ENCODE data around the gene BLACAT1.
A peak's percentile ranks its signal among the peaks of the same experiment; 100 is the strongest.
"Not testable (repeated sequence)": the region's sequence is repeated elsewhere in the genome, so short reads cannot be mapped to it uniquely, and the experiment has no call there.

BLACAT1 gene

DNA sequence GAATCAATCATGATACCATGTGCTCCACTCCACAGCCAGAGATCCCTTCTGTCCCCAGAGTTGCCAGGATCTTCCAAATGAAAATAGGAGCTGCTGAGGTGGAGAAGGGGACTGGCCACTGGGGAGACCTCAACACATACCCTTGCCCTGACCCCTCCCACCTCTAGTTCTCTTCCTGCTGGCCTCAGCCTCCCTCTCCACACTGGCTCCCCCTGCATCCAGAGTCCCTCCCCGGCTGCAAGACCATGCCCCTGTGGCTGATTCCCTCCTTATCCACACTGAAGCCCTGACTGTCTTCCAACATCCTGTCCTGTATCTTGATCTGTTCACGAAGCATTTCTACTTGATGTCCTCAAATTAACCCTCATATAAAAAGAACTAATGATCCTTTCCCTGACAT lies 27.5 kb upstream of the BLACAT1 start:
- DNase-seq: no peak

DNA sequence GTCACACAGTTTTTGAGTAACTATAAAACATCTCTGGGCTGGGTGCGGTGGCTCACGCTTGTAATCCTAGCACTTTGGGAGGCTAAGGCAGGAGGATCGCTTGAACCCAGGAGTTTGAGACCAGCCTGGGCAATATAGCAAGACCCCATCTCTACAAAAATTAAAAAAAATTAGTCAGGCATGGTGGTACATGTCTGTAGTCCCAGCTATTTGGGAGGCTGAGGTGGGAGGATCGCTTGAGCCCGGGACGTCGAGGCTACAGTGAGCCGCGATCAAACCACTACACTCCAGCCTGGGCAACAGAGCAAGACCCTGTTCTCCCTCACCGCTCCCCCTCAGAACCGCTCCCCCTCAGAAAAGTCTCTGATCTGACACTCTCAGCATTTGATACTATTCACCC lies 26.7 kb upstream of the BLACAT1 start:
- not testable (repeated sequence) for DNase-seq

DNA sequence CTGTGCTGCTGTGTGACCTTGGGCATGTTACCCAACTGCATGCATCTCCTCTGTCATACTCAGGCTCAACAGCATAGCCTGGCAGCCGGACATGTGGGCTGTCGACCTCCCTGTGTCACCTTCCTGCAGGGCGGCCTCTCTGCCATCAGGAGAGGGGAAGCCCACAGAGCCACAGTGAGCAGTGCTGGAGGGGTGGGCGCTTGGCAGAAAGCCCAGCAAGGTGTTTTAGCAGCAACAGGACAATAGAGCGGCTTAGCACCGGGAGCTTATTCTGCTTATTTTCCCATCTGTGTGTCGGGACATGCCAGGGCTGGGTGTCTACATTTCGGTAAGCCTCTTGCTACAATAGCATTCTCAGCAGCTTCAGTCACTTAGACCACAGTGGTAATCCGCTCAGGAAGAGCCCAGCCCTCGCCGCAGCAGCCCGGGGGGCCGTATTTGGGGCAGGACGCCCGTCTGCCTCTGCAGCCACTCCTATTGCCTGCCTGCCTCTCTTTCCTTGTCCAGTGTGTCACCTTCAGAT lies 25.8 kb upstream of the BLACAT1 start:
- DNase-seq: no peak

DNA sequence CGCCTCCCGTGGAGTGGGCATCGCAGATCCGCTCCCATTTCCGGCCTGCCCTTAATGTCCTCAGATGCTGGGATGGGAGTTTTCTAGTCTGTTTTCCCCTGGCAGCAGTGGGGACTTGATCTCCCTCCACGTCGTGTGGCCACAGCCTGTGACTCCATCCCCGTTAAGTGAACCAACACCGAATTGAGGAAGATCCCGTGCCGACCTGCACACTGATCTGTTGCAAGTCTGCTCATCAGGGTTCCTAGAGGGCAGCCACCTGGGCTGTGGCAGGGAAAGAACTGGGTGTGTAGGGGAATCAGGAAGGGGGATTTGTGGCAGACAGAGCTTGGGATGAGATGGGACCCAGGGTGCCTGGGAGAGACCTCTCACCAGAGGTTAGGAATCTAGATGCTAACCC lies 25.4 kb upstream of the BLACAT1 start:
- no peak for DNase-seq

DNA sequence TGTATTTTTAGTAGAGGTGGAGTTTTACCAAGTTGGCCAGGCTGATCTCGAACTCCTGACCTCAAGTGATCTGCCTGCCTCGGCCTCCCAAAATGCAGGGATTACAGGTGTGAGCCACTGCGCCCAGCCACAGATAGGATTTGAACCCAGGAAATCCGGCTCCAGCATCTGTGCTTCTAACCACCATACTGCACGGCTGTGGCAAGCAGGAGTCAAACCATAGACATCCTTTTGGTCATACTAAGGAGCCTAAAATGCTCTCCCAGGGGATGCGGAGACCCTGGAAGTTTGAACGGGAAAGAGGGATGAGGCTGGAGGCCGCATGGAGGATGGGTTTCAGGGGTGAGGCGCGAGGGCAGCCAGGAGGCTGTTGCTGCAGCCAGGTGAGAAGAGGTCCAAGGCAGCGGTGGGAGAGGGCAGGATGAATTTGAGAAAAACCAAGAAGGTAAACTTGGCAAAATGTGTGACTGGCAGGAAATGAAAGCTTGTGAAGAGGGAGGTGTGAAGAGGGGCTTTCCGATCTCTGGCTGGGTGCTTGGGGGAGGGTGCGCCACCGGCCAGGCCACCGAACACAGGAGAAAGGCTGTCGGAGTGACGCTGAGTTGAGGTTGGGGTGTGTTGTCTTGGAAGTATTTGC lies 24.6 kb upstream of the BLACAT1 start:
- no peak for DNase-seq

DNA sequence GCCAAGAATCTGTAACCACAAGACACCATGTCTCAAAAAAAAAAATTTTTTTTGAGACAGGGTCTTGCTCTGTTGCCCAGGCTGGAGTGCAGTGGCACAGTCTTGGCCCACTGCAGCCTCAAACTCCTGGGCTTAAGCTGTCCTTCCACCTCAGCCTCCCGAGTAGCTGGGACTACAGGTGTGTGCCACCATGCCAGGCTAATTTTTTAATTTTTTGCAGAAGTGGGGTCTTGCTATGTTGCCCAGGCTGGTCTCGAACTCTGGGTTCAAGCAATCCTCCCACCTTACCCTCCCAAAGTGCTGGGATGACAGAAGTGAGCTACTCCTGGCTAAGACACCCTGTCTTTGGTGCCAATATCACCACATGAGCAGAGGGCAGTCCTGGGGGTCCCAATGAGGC lies 23.1 kb upstream of the BLACAT1 start:
- DNase-seq: not testable (repeated sequence)

DNA sequence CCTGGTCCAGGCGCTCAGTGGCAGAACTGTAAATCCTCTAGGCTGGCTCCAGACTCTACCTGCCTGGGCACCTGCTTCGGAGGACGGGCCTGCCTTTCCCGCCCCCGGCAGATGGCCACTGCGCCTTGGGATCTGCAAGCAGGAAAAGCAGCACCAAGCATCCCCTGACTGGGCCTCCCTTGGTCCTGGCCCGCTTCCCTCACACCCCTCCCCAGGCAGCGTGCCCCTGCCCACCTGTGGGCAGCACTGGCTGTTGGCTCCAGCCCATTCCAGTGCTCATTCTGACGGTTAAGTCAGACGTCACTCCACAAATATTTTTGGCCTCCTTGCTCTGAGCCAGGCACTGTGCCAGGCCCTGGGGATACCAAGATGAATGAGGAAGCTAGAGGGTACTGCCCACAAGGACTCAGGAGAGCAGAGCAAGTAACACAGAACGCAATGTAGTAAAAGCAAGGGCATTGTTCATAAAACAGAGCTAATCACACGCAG lies 22.0 kb upstream of the BLACAT1 start:
- peak; percentile 47 for DNase-seq

DNA sequence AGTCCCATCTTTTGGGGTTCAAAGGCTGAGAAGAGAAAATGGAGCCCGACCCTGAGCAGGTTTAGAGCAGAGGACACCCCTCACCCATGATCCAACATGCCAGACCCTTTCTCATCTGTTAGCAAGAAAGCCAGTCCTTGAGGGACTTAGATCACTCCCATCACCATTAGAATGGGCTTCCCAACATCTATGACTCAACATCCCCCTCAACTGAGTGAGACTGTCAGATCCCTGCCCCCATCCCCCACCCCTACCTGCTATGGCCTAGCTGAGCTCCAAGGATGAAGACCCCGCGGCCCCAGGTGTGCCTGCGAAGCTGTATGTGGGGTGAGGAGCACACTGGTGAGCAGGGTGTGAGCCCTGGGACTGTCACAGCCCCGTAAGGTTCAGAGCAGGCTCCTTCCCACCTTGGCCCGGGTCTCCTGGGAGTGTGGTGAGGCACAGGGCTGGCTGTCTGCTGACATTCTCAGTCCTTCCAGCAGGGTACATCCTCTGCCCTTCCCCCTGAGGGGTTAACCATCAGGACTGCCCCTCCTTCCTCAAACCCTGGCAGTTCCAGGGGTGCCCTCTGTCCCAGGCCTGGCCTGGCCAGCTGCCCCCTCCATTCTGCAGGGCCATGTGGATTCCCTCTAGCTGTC lies 21.4 kb upstream of the BLACAT1 start:
- no peak for DNase-seq

DNA sequence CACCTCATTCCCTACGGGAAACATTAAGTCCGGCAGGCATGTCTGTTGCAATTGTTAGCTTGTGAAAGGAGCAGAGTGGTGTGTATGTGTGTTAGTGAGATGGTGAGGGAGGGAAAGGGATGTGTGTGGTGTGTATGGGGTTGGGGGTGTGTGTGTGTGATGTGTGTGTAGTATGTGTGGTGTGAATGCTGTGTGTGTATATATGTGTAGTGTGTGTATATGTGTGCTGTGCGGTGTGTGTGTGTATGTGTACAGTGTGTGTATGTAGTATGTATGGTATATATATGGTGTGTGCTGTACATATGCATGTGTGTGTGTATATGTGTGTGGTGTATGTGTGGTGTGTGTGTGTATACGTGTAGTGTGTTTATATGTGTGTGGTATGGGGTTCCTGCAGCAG lies 20.8 kb upstream of the BLACAT1 start:
- no peak for DNase-seq

DNA sequence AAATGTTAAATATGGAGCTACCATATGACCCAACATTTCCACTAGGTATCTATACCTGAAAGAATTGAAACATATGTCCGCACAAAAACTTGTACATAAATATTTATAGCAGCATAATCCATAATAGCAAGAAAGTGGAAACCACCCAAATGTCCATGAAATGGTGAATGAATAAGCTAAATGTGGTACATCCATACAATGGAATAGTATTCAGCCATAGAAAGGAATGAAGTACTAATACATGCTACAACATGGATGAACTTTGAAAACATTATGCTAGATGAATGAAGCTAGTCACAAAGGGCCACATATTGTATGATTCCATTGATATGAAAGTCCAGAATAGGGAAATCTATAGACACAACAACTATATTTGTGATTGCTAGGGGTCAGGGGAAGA lies 20.0 kb upstream of the BLACAT1 start:
- no peak for DNase-seq

DNA sequence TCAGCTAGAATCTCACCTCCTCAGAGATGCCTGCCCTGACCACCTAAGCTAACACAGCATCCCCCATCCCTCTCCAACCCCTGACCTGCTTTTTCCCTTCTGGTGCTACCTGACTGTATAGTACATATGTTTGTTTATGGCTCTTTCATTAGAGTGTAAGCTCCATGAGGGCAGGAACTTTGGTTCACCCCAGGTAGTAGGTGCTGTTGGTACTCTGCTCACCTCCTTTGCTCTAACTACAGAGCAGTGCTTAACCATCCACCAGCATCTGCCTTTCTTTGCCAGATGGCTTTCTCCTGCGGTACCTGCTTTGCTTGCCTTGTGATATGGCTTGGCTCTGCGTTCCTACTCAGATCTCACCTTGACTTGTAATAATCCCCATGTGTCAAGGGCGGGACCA lies 18.7 kb upstream of the BLACAT1 start:
- DNase-seq: no peak

DNA sequence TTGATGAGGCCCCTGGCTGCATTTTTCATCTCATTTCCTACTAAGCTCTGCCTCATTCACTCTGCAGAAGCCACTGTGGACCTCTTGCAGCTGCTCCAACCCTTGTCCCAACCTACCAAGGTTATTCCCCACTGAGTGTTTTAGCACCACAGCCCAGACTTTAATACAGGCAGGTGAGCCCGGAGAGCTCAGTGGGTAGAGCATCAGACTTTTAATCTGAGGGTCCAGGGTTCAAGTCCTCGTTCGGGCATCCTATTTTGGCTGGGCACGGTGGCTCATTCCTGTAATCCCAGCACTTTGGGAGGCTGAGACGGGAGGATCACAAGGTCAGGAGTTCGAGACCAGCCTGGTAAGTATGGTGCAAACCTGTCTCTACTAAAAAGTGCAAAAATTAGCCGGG lies 18.1 kb upstream of the BLACAT1 start:
- DNase-seq: no peak

DNA sequence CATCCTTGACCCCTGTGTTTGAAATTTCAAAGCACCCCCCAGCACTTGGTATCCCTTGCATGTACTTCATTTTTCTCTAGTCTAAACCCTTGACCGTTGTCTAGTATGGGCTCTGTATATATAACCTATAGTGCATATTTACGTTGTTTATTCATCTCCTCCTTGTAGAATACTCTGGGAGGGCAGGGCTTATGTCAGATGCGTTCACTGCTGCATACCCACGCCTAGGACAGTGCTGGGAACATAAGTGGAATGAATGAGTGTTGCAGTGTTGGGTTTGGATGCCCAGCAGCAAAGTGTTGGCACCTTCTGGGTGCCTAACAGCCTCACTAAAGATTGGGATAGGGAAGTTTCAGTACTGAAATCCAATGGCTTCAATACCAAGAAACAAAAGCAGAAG lies 17.6 kb upstream of the BLACAT1 start:
- no peak for DNase-seq

DNA sequence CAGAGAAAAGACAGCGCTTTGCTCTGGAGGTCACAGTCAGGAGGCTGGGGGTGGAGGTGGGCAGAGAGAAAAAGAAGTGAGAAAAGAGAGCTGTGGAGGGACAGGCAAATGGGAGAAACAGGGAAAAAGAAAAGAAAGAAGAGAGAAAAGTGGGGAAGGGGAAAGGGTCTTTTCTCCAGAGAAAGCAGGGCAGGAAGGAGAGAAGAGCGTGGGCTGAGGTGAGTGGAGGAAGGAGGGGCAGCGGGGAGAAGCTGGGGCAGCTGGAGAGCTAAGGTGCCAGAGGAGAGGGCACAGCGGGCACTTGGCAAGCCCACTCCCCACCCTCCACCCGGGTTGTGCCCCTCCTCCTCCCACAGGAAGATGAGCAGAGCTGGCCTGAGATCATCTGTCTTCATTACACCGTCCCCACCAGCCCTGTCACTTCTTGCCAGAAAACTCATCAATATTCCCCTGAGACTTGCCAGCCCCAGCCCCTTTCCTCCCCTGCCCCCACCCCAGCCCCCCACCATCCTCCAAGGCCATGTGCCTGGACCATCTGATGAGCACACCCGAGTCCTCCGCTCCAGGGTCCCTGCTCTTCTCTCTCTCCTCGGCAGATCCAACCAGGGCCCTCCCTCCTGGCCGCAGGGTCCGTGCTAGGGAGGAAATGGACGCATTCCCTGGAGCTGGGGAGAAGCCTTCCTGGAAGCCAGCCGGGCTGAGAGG lies 17.0 kb upstream of the BLACAT1 start:
- no peak for DNase-seq

DNA sequence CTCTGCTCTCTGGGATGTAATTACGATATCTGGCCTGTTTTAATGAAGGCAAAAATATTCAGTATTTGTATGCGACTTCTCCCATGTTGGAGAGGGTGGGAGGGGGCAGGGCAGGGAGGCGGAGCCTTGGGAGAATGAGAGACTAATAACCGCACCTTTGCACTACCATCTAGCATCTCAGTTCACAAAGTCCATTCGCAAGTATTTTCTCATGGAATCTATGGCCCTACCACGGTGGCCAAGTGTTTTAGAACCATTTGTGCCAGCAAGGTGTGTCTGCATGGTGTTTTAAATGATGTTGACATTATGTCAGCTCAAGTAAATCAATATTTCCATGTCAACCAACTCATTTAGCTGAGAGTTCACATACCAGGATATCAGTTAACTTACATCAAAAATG lies 14.3 kb upstream of the BLACAT1 start:
- DNase-seq: no peak

DNA sequence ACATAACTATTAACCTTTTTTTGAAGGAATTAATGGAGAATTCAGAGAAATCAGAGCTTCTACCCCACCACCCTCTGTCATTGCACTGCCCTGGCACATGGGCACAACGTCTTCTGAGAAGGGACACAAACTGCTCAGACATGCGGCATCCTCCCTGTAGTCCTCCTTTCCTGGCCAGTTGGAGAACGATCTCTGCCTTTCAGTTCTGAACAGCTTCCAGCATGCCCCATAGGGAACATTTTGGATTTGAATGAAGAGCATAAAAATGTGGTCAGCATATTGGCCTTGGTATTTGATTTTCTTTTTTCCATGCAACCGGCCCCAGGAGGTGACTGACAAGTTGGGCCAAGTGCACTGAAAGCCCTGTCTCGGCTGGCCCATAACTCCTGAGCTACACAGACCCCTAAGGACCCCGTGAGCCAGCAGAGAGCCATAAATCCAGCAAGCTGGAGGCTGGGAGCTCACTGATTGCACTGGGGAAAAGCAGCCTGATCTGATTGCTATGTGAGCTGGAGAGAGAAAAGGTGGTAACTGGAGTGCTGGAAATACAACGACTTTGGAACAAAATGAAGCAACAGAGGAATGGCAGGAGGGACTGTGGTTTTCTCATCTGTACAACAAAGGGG lies 10.9 kb upstream of the BLACAT1 start:
- no peak for DNase-seq

DNA sequence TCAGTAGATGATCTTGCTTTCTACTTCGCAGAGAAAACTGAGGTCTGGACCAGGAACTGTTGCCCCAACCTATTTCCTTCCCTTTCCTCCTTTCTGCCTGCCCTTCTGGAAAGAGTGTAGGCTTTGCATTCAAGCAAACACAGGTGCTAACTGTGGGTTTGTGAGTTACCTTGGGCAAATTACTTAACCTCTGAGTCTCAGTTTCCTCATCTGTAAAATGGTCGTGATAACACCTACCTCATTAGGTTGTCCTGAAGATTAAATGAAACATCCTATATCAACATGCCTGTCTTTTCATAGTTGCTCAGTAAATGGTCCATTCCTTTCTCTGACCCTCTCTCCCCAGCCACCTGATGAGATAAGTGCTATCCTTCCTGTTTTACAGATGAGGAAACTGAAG lies 9.5 kb upstream of the BLACAT1 start:
- DNase-seq: no peak

DNA sequence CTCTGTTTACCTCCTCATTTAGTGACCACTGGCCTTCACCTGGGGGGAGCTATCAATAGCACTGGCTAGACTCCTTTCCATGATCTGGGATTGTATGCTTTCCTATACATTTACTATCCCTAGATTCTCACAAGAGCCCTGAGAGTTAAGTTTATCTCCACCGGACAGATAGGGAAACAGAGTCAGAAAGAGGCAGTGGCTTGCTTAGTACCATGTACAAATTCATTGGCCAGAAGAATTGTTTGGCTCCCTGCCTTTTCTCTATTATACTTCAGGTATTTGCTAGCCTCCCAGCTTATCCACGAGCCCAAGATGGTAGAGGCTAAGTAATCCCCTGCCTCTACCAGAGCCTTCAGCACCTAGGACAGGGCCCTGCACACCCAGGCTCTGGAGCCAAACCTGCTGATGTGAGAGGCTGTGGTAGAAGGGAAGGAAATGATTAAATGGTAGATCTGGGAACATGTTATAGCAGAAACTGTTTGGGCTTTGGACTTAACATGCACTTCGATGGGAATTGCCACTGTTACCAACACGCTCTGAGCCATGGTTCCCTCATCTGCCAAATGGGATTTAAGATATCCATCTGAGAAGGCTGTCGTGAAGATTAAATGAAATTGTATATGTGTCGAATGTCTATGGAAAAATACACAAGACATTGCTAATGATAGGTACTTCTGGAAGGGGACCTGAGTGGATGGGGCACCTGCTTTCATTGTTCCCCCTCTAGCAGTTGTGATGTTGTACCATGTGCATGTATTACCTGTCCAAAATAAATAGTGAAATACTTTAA lies 3.1 kb upstream of the BLACAT1 start:
- peak; percentile 64 for DNase-seq

DNA sequence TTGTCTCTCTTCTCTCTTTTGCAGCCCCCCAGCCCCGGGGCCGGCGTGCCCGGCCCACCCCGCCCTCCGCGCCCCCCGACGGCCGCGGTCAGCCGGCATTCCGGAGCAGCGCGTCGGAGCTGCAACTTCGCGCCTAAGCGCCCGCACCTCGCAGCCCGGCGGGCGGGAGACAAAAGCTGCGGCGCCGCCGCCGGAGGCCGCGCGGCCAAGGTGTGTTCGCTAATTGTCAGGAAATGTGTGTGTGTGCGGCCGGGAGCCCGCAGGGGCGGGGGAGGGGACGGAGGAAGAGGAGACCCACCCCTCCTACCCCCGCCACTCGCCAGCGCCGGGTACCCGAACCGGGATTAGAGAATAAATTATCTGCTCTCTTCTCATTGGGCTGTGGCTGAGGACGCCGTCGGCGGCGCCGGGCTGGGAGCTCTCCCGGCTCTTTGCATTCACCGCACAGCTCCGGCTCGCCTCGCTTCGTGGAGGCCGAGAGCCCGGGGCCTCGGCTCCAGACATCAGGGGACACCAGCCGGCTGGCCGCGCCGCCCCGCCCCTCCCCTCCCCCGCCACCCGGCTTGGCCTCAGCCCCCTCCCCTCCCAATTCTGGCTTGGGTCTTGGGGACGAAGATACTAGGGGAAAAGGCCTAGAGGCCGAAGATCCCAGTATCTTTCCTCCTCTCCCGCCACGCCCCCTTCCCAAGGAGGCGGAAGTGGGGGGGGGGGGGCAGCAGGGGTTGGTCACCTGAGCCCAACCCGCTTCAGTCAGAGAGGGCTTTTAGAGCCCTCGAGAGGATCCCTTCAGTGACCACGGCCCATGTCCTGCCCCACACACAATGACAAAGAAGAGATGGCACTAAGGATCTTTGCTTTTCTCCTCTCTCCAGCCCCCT lies 1.3 kb upstream of the BLACAT1 start:
- DNase-seq: no peak

DNA sequence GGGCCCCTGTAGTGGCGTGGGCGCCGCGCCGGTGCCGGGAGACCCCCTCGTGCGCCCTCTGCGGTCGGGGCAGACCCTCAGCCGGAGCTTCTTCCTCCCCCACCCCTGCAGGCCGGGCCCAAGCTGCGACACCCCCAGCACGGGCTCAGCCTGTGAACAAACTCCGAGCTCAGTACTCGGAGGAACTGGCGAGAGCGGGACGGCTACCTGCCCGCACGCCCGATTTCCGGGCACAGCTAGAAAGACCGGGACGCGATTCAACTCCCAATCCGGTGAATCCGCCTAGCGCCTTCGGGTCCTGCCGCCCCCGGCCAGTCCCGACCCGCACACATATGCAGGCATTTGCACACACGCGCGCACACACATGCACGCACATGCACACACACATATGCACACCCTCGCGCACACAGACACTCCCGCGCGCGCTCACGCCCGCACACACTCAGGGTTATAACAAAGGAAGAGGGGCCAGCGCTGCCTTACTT lies 580 bp upstream of the BLACAT1 start:
- DNase-seq: no peak

DNA sequence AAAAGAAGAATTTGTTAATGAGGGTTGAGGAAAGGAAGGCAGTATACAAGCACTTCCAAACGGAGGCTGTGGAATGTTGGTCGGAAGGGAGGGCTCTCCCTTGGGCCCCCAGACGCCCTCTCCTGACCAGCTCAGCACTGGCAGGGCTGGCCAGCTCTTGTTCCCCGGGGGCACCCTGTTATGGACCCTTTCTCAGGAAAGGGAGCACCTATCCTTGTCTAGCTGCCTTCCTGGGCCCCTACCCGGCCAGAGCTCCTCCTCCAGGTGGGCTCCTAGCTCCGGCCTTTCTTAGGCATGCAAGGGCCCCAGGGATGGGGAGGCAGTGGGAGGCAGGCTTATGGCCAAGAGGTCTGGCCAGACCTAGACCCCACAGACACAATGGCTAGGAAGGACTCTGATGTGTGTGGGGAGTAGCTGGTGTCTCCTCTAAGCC lies 926 bp downstream of the BLACAT1 start:
- DNase-seq: no peak

All from fibroblast of skin of abdomen (primary cell).